PFSK-1 (cell line): ENCODE measurements around the gene MED28.

Experiments
- POLR2AphosphoS5 ChIP-seq: IDR thresholded peaks from 2 replicates; pipeline ENCODE4 v1.6.1; 2012; ENCODE audit warnings: low read depth, mild to moderate bottlenecking, control low read depth, low read length, moderate library complexity
- REST ChIP-seq, 2 experiments: IDR thresholded peaks; 2 replicates each; pipeline versions ENCODE4 v1.6.1 to v1.8.0; 2011 to 2012; ENCODE audit warnings: low read depth in 2 of 2, low read length in 2 of 2, control low read depth in 1 of 2, inconsistent platforms in 1 of 2, mild to moderate bottlenecking in 1 of 2, moderate library complexity in 1 of 2; ENCODE audit not compliant: insufficient read depth in 1 of 2
- TAF1 ChIP-seq: IDR thresholded peaks from 2 replicates; pipeline ENCODE4 v1.6.1; 2012; ENCODE audit warnings: low read length, control low read depth, borderline replicate concordance; ENCODE audit not compliant: insufficient read depth

GRCh38 chr4:17636696-17637622 is 22.5 kb downstream of the MED28 start:
- TF ChIP-seq TAF1 (no peak), REST (IDR thresholded peaks at IDR 0.05; ENCODE audit: insufficient read depth in 1 of 2, low read depth in 2 of 2, low read length in 2 of 2) (no peak), POLR2AphosphoS5 (no peak)
